ENCODE measurements around the gene RPS19.

GRCh38 chr19:41908724-41909464 is 48.8 kb downstream of the RPS19 start:
- TF ChIP-seq CTCF (IDR thresholded peaks at IDR 0.05; ENCODE audit: low read depth, low read length): no peak
- no peak for TF ChIP-seq POLR2A (IDR thresholded peaks at IDR 0.05; ENCODE audit: extremely low read depth, insufficient read length)
